Smooth muscle cell (in vitro differentiated cells): ENCODE results near the gene DLG4. TPM values are rescaled to one million over a fixed set of nuclear protein-coding genes. Genes with fewer than 3 reads are reported as not detected.

Experiments used
- DNase-seq: peaks from one replicate; lab custom pipeline; 2025; ENCODE audit not compliant: unreplicated experiment; lab: John Stamatoyannopoulos, UW
- H2AFZ ChIP-seq: fragments of 200-600 bp; sonication (generic); 2 replicates; pipeline ENCODE4 v1.6.0; 2016; ENCODE audit warnings: antibody characterized with exemption, low read depth, mild to moderate bottlenecking
- H3F3A ChIP-seq: fragments of 200-600 bp; sonication (generic); 2 replicates; pipeline ENCODE4 v1.6.0; 2017; ENCODE audit warnings: antibody characterized with exemption, low read depth
- H3K27ac ChIP-seq: fragments of 200-600 bp; sonication (generic); 2 replicates; pipeline ENCODE4 v1.5.1; 2016; ENCODE audit warnings: low read depth, mild to moderate bottlenecking
- H3K27me3 ChIP-seq: fragments of 200-600 bp; sonication (generic); 2 replicates; pipeline ENCODE4 v1.6.1; 2016; ENCODE audit warnings: low read depth, mild to moderate bottlenecking
- H3K36me3 ChIP-seq: fragments of 200-600 bp; sonication (generic); 2 replicates; pipeline ENCODE4 v1.5.1; 2016; ENCODE audit warnings: low read depth
- H3K4me1 ChIP-seq: fragments of 200-600 bp; sonication (generic); 2 replicates; pipeline ENCODE4 v1.5.1; 2016; ENCODE audit warnings: low read depth
- H3K4me2 ChIP-seq: fragments of 200-600 bp; sonication (generic); 2 replicates; pipeline ENCODE4 v1.6.0; 2016; ENCODE audit warnings: mild to moderate bottlenecking
- H3K4me3 ChIP-seq: fragments of 200-600 bp; sonication (generic); 2 replicates; pipeline ENCODE4 v1.5.1; 2016; ENCODE audit warnings: mild to moderate bottlenecking
- H3K79me2 ChIP-seq: fragments of 200-600 bp; sonication (generic); 2 replicates; pipeline ENCODE4 v1.6.0; 2016; ENCODE audit warnings: low read depth, mild to moderate bottlenecking
- H3K9ac ChIP-seq: fragments of 200-600 bp; sonication (generic); 2 replicates; pipeline ENCODE4 v1.6.0; 2016; ENCODE audit warnings: low read depth
- H3K9me3 ChIP-seq: fragments of 200-600 bp; sonication (generic); replicated peaks from 2 replicates; pipeline ENCODE4 v1.5.1; 2016; ENCODE audit warnings: low read depth
- H4K20me1 ChIP-seq: fragments of 200-600 bp; sonication (generic); 2 replicates; pipeline ENCODE4 v1.6.0; 2016; ENCODE audit warnings: low read depth
- CTCF ChIP-seq: fragments of 200-600 bp; sonication (generic); IDR thresholded peaks from 2 replicates; pipeline ENCODE4 v1.5.1; 2017; ENCODE audit warnings: borderline replicate concordance, mild to moderate bottlenecking, antibody characterized with exemption; ENCODE audit not compliant: insufficient read depth, poor library complexity, severe bottlenecking
- WGBS: methylation state at CpG from one replicate; pipeline ENCODE4 v1.1.7; 2016; ENCODE audit warnings: low lambda C conversion rate; 5-methylcytosine and 5-hydroxymethylcytosine counted together
- polyA plus RNA-seq: library from polyadenylated mRNA; unstranded; fragments of >200 nt; fragmentation: Nextera tagmentation; extraction: Ambion mirVana; gene quantifications from 2 replicates; pipeline ENCODE4 v1.2.1, GENCODE V29; 2016
- total RNA-seq: library from RNA; depleted of rRNA; stranded (reverse); fragments of >200 nt; gene quantifications from 2 replicates; pipeline ENCODE4 v1.2.3, GENCODE V29; 2014

Gene DLG4
- total and polyA plus RNA-seq, 2 experiments from 2014 or later, result 2.3 to 9.4 TPM

GRCh38 chr17:7250695-7251627 is 31.3 kb upstream of the DLG4 start:
- H3K27ac ChIP-seq, result peak overlapping the region; percentile 99
- peak overlapping the region; percentile 71 for H2AFZ ChIP-seq
- no peaks in the 10 kb centered on the region for H3K27me3 ChIP-seq
- H3F3A ChIP-seq, result no peaks in the 10 kb centered on the region
- peaks cover 18% of the 10 kb centered on the region for H3K4me1 ChIP-seq
- peaks cover 8% of the 10 kb centered on the region for H4K20me1 ChIP-seq
- no peak for TF ChIP-seq CTCF
- no peak for DNase-seq
- H3K36me3 ChIP-seq, result no peaks in the 10 kb centered on the region
- no peaks in the 10 kb centered on the region for H3K9me3 ChIP-seq
- H3K79me2 ChIP-seq, result peaks cover 60% of the 10 kb centered on the region
- H3K4me3 ChIP-seq, result peak overlapping the region; percentile 100
- peak overlapping the region; percentile 97 for H3K9ac ChIP-seq
- WGBS, result 3% methylated on average over 23 of the region's 55 CpGs
- H3K4me2 ChIP-seq, result peak overlapping the region; percentile 91

- H3K79me2 ChIP-seq, result peaks cover 62% of the 10 kb centered on the region
- H3K4me3 ChIP-seq, result peak overlapping the region; percentile 100
- peak overlapping the region; percentile 91 for H3K4me2 ChIP-seq
- no peak for TF ChIP-seq CTCF
- no peak overlapping the region for H2AFZ ChIP-seq
- H3K9ac ChIP-seq, result peak overlapping the region; percentile 97
- no peaks in the 10 kb centered on the region for H3K27me3 ChIP-seq
- 95% methylated on average over 7 of the region's 7 CpGs for WGBS
- H3F3A ChIP-seq, result no peaks in the 10 kb centered on the region
- H3K4me1 ChIP-seq, result peaks cover 18% of the 10 kb centered on the region
- H3K36me3 ChIP-seq, result no peaks in the 10 kb centered on the region
- DNase-seq, result no peak
- no peaks in the 10 kb centered on the region for H3K9me3 ChIP-seq
- H4K20me1 ChIP-seq, result peaks cover 8% of the 10 kb centered on the region
- H3K27ac ChIP-seq, result no peak overlapping the region
These were observed 30.2 kb upstream of the DLG4 start for GRCh38 chr17:7249830-7250229.

- H2AFZ ChIP-seq, result no peak overlapping the region
- no peak overlapping the region for H3K9ac ChIP-seq
- H3K27me3 ChIP-seq, result no peaks in the 10 kb centered on the region
- 94% methylated on average over 6 of the region's 6 CpGs for WGBS
- H3K79me2 ChIP-seq, result peaks cover 62% of the 10 kb centered on the region
- DNase-seq, result no peak
- H3K4me2 ChIP-seq, result peak overlapping the region; percentile 91
- no peaks in the 10 kb centered on the region for H3K36me3 ChIP-seq
- no peak overlapping the region for H3K4me3 ChIP-seq
- no peaks in the 10 kb centered on the region for H3K9me3 ChIP-seq
- TF ChIP-seq CTCF, result no peak
- H3K4me1 ChIP-seq, result peaks cover 18% of the 10 kb centered on the region
- peaks cover 8% of the 10 kb centered on the region for H4K20me1 ChIP-seq
- no peaks in the 10 kb centered on the region for H3F3A ChIP-seq
- H3K27ac ChIP-seq, result no peak overlapping the region
These were observed 29.6 kb upstream of the DLG4 start for GRCh38 chr17:7249214-7249613.

GRCh38 chr17:7248796-7249195 is 29.2 kb upstream of the DLG4 start:
- no peak overlapping the region for H2AFZ ChIP-seq
- WGBS, result 93% methylated on average over 4 of the region's 4 CpGs
- H3K27me3 ChIP-seq, result no peaks in the 10 kb centered on the region
- peaks cover 8% of the 10 kb centered on the region for H4K20me1 ChIP-seq
- H3K27ac ChIP-seq, result no peak overlapping the region
- TF ChIP-seq CTCF, result no peak
- H3F3A ChIP-seq, result peaks cover under 1% of the 10 kb centered on the region
- H3K79me2 ChIP-seq, result peaks cover 62% of the 10 kb centered on the region
- H3K36me3 ChIP-seq, result no peaks in the 10 kb centered on the region
- peaks cover 18% of the 10 kb centered on the region for H3K4me1 ChIP-seq
- no peak overlapping the region for H3K4me2 ChIP-seq
- DNase-seq, result no peak
- H3K4me3 ChIP-seq, result no peak overlapping the region
- no peaks in the 10 kb centered on the region for H3K9me3 ChIP-seq
- H3K9ac ChIP-seq, result no peak overlapping the region
